ENCODE measurements around the gene AASS. TPM values are rescaled to one million over a fixed set of nuclear protein-coding genes. Genes with fewer than 3 reads are reported as not detected.
A peak's percentile ranks its signal among the peaks of the same experiment; 100 is the strongest.

The AASS gene
- total and polyA plus RNA-seq, 2 of the 8 experiments (the other 6 are each of a cell fraction or from before 2014, with no cell fraction given): 203 to 394 TPM

DNA sequence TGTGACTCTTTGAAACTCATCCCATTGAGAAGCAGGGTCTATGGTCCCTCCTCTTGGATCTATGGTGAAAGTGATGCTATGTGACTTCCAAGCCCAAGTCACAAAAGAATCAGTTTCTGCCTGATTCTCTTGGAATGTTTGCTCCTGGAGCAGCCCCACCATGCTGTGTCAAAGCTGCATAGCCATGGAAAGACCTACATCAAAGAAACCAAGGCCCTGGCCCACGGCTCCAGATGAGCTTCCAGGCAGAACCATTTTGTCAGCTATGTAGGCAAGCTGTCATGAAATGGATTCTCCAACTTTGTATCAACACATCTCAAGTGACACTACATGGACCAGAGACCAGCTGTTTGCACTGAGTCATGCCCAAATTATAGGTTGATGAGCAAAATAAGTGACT lies 77.0 kb downstream of the AASS start:
- POLR2A ChIA-PET (ENCODE audit: partially characterized antibody): interaction anchor here (0.7 kb wide), 1 partner anchor 8 kb away, joined by 3 read pairs; no protein-coding TSS in a partner anchor
- Histone ChIP-seq H3K79me2 (ENCODE audit: control insufficient read depth in 1 of 2, insufficient read depth in 2 of 2, low read length in 2 of 2) (no peaks in the 10 kb centered on the region), H3K9ac (replicated peaks in 1 of 4; ENCODE audit: extremely low read depth in 1 of 4, low read depth in 3 of 4, low read length in 3 of 4) (no peak overlapping the region), H4K5ac (ENCODE audit: insufficient read length, low read depth, low read length) (no peak overlapping the region), H3K4me2 (ENCODE audit: insufficient read depth in 1 of 2, low read depth in 2 of 2, low read length in 2 of 2) (no peak overlapping the region), H2BK5ac (ENCODE audit: low read depth, low read length) (no peak overlapping the region), H3K36me3 (ENCODE audit: control insufficient read depth in 2 of 4, insufficient read depth in 4 of 4, low read length in 3 of 4) (peaks cover 0 to 9% (median 4%) of the 10 kb centered on the region in 4 experiments; a peak in 5 of 8 replicates), H2BK20ac (ENCODE audit: low read length) (no peak overlapping the region), H3K9me3 (ENCODE audit: insufficient read depth in 2 of 2, low read depth in 1 of 2, low read length in 1 of 2) (no peaks in the 10 kb centered on the region), H3K14ac (ENCODE audit: insufficient read length) (no peak overlapping the region), H3K23ac (ENCODE audit: insufficient read length) (no peak overlapping the region), H2AFZ (ENCODE audit: low read length) (no peak overlapping the region), H3K4ac (replicated peaks; ENCODE audit: insufficient read length, low read depth, low read length) (no peak overlapping the region), H2AK5ac (ENCODE audit: low read depth, low read length) (no peak overlapping the region), H3K27ac (ENCODE audit: low read depth, low read length) (no peak overlapping the region), H3K27me3 (replicated peaks in 1 of 4; ENCODE audit: control insufficient read depth in 3 of 4, extremely low read depth in 1 of 4, insufficient read depth in 3 of 4, low read length in 3 of 4) (no peaks in the 10 kb centered on the region), H3K4me3 (ENCODE audit: extremely low read depth in 1 of 4, insufficient read depth in 2 of 4, low read depth in 3 of 4, low read length in 4 of 4) (no peak overlapping the region), H4K20me1 (replicated peaks in 1 of 2; ENCODE audit: control insufficient read depth in 1 of 2, insufficient read depth in 2 of 2, low read length in 2 of 2) (no peaks in the 10 kb centered on the region), H3K4me1 (replicated peaks in 1 of 4; ENCODE audit: control insufficient read depth in 3 of 4, insufficient read depth in 4 of 4, low read length in 3 of 4) (no peaks in the 10 kb centered on the region), H2BK12ac (ENCODE audit: low read depth, low read length) (no peak overlapping the region), H3K23me2 (ENCODE audit: low read depth, low read length) (no peaks in the 10 kb centered on the region), H3K79me1 (ENCODE audit: low read depth, low read length) (no peaks in the 10 kb centered on the region), H2BK120ac (replicated peaks; ENCODE audit: low read depth, low read length) (no peak overlapping the region), H4K91ac (replicated peaks; ENCODE audit: insufficient read length, low read length) (no peak overlapping the region), H3K56ac (replicated peaks; ENCODE audit: insufficient read length, low read depth, low read length) (no peak overlapping the region), H2BK15ac (ENCODE audit: low read length) (no peak overlapping the region), H4K8ac (ENCODE audit: extremely low read depth, insufficient read depth, low read length) (no peak overlapping the region), H3K18ac (ENCODE audit: extremely low read depth, low read length) (no peak overlapping the region)
- CTCF ChIA-PET (ENCODE audit: partially characterized antibody): interaction anchor here (1.3 kb wide), 1 partner anchor 26 kb away, joined by 3 read pairs; no protein-coding TSS in a partner anchor
- TF ChIP-seq YY1 (IDR thresholded peaks at IDR 0.05; ENCODE audit: low read depth, low read length) (peak; percentile 84), JUND (IDR thresholded peaks at IDR 0.05; ENCODE audit: low read length) (no peak), MAFK (IDR thresholded peaks at IDR 0.05; ENCODE audit: low read depth, low read length) (no peak), TEAD4 (IDR thresholded peaks at IDR 0.05; ENCODE audit: low read depth, low read length) (peak; percentile 75), TCF12 (IDR thresholded peaks at IDR 0.05; ENCODE audit: low read depth, low read length) (no peak), RAD21 (IDR thresholded peaks at IDR 0.05 in 1 of 2, conservative IDR thresholded peaks at IDR 0.05 in 1 of 2; ENCODE audit: low read depth in 2 of 2, low read length in 2 of 2) (0 out of 4 replicates have a peak, but pooled peaks of 1 of the 2 experiments have one; percentile 4)
- WGBS, 2 experiments (ENCODE audit: extremely low coverage in 1 of 2, insufficient coverage in 1 of 2, insufficient read length in 1 of 2, insufficient replicate concordance in 2 of 2, low coverage in 1 of 2, low lambda C conversion rate in 2 of 2, missing lambda C conversion rate in 1 of 2): 81% methylated on average over 1 of the region's 1 CpG; no CpG with 5 or more reads in 1 of the 2 experiments
- DNase-seq (ENCODE audit: low read depth in 1 of 2, low spot score in 2 of 2): no peak
- FAIRE-seq: peak; percentile 66

Data from H1 (cell line).